GM12878 (cell line): ENCODE data around the gene SKAP1. TPM values are rescaled to one million over a fixed set of nuclear protein-coding genes. Genes with fewer than 3 reads are reported as not detected.

Experiments
- ATAC-seq: fragments of 200-7000 bp; cut with Tn5 transposase; 3 replicates; pipeline ENCODE4 v1.9.1; 2020; ENCODE audit warnings: mild to moderate bottlenecking, moderate library complexity
- BruUV-seq: library from RNA; stranded (reverse); fragments of 400-500 nt; replicated peaks from 2 replicates; lab custom pipeline; 2021; lab: Mats Ljungman, UMichigan
- CTCF ChIA-PET: fragments of 300-600 bp; sonication (Branson Sonifier 250); formaldehyde crosslinking; extraction: SDS; loops from one replicate; lab custom pipeline; 2021; ENCODE audit warnings: inconsistent platforms; lab: Yijun Ruan, JAX
- POLR2A ChIA-PET: fragments of 350-600 bp; formaldehyde crosslinking; extraction: SDS; loops from one replicate; lab custom pipeline; 2021; ENCODE audit warnings: inconsistent platforms; lab: Charles Lee
- RAD21 ChIA-PET: fragments of 300-600 bp; sonication (Branson Sonifier 250); formaldehyde crosslinking; loops from one replicate; lab custom pipeline; 2023; ENCODE audit warnings: antibody characterized with exemption; ENCODE audit not compliant: unreplicated experiment; lab: Charles Lee
- SMC1A ChIA-PET: fragments of 300-600 bp; sonication (Branson Sonifier 250); formaldehyde crosslinking; loops from one replicate; lab custom pipeline; 2023; ENCODE audit not compliant: unreplicated experiment, uncharacterized antibody; lab: Charles Lee
- DNase-seq: peaks from one replicate; pipeline ENCODE4 v3.0.0-alpha.2; 2011; ENCODE audit warnings: low read depth, low spot score
- FAIRE-seq: peaks from 3 replicates; lab custom pipeline; 2011; peaks lifted over from hg19 to GRCh38; lab: Jason Lieb, UNC
- H2AFZ ChIP-seq: 2 replicates; pipeline ENCODE4 v1.6.0; 2011; ENCODE audit warnings: low read depth, low read length, control low read depth; ENCODE audit not compliant: control insufficient read depth
- H3K27ac ChIP-seq: 2 replicates; pipeline ENCODE4 v1.5.1; 2011; ENCODE audit warnings: control low read depth; ENCODE audit not compliant: control insufficient read depth, insufficient read depth
- H3K27me3 ChIP-seq, 2 experiments: replicated peaks in 1 of 2; 2 replicates each; pipeline versions ENCODE4 v1.6.0 to v1.6.1; 2011; ENCODE audit warnings: low read length in 1 of 2; ENCODE audit not compliant: control insufficient read depth in 2 of 2, insufficient read depth in 2 of 2
- H3K36me3 ChIP-seq, 2 experiments: 2 replicates each; pipeline ENCODE4 v1.5.1; 2011; ENCODE audit warnings: low read length in 1 of 2; ENCODE audit not compliant: control insufficient read depth in 2 of 2, insufficient read depth in 2 of 2
- H3K4me1 ChIP-seq: 2 replicates; pipeline ENCODE4 v1.6.1; 2011; ENCODE audit warnings: mild to moderate bottlenecking, low read length, moderate library complexity, mixed read lengths; ENCODE audit not compliant: control insufficient read depth, insufficient read depth
- H3K4me2 ChIP-seq: 2 replicates; pipeline ENCODE4 v1.6.0; 2011; ENCODE audit warnings: control low read depth; ENCODE audit not compliant: control insufficient read depth, insufficient read depth
- H3K4me3 ChIP-seq: fragments of 200-600 bp; sonication (generic); 2 replicates; pipeline ENCODE4 v1.5.1; 2016
- H3K79me2 ChIP-seq: 2 replicates; pipeline ENCODE4 v1.6.0; 2011; ENCODE audit warnings: low read length; ENCODE audit not compliant: control insufficient read depth, insufficient read depth
- H3K9ac ChIP-seq: 2 replicates; pipeline ENCODE4 v1.8.0; 2011; ENCODE audit warnings: low read length, control low read depth, mixed read lengths; ENCODE audit not compliant: control insufficient read depth, insufficient read depth
- H3K9me3 ChIP-seq: replicated peaks from 3 replicates; pipeline ENCODE4 v1.5.1; 2011; ENCODE audit warnings: mild to moderate bottlenecking, low read length; ENCODE audit not compliant: control insufficient read depth, insufficient read depth
- H4K20me1 ChIP-seq: 2 replicates; pipeline ENCODE4 v1.6.0; 2011; ENCODE audit not compliant: control insufficient read depth, insufficient read depth
- ASH2L ChIP-seq: fragments of 300-600, 200-600 bp; sonication (generic); IDR thresholded peaks from 2 replicates; pipeline ENCODE4 v1.6.1; 2017; ENCODE audit warnings: low read depth, mild to moderate bottlenecking, borderline replicate concordance
- BCL11A ChIP-seq: IDR thresholded peaks from 2 replicates; pipeline ENCODE4 v1.6.1; 2011; ENCODE audit warnings: low read depth, low read length
- BCL3 ChIP-seq: IDR thresholded peaks from 2 replicates; pipeline ENCODE4 v1.6.1; 2011; ENCODE audit warnings: borderline replicate concordance, low read depth, mild to moderate bottlenecking, moderate library complexity, low read length; ENCODE audit not compliant: insufficient read depth, poor library complexity, severe bottlenecking
- EED ChIP-seq: sonication (generic); IDR thresholded peaks from 2 replicates; pipeline ENCODE4 v1.6.1; 2016; ENCODE audit warnings: antibody characterized with exemption, low read depth
- FOS ChIP-seq: IDR thresholded peaks from 3 replicates; pipeline ENCODE4 v1.6.1; 2011; ENCODE audit warnings: borderline replicate concordance; ENCODE audit not compliant: insufficient read length; ENCODE audit errors: extremely low read depth
- RB1 ChIP-seq: fragments of 450-650 bp; formaldehyde crosslinking; IDR thresholded peaks from 2 replicates; pipeline ENCODE4 v1.6.1; 2017; ENCODE audit warnings: mild to moderate bottlenecking, borderline replicate concordance
- RUNX3 ChIP-seq: IDR thresholded peaks from 2 replicates; pipeline ENCODE4 v1.6.1; 2012; ENCODE audit warnings: low read length, inconsistent platforms
- TAF1 ChIP-seq: IDR thresholded peaks from 2 replicates; pipeline ENCODE4 v1.6.1; 2011; ENCODE audit warnings: mild to moderate bottlenecking, low read depth, low read length, borderline replicate concordance
- TARDBP ChIP-seq: IDR thresholded peaks from 2 replicates; pipeline ENCODE4 v1.6.1; 2016; ENCODE audit warnings: borderline replicate concordance
- YY1 ChIP-seq: IDR thresholded peaks from 2 replicates; pipeline ENCODE4 v1.6.1; 2011; ENCODE audit warnings: low read depth, mild to moderate bottlenecking, low read length
- WGBS: methylation state at CpG from one replicate; pipeline ENCODE4 v1.1.6; 2016; ENCODE audit warnings: low lambda C conversion rate; ENCODE audit not compliant: insufficient replicate concordance, insufficient coverage; ENCODE audit errors: missing lambda C conversion rate; 5-methylcytosine and 5-hydroxymethylcytosine counted together
- in situ Hi-C: fragments of 300-500 bp; cut with MboI; formaldehyde crosslinking; loops from 9 replicates; pipeline ENCODE4 v1.14.3; 2018; ENCODE audit warnings: mixed read lengths
- intact Hi-C: fragments of 100-400 bp; cut with micrococcal nuclease; formaldehyde crosslinking; loops from one replicate; pipeline ENCODE4 v1.14.2; 2022; ENCODE audit not compliant: unreplicated experiment
- polyA plus RNA-seq, 11 experiments: library from polyadenylated mRNA; depleted of rRNA in 4 of 11; unstranded in 6 of 11; stranded (reverse) in 5 of 11; fragments of >200 nt; fragmentation: Nextera tagmentation in 4 of 11; fragmentation: Illumina TruSeq in 1 of 11; extraction: Ambion mirVana in 4 of 11; extraction: Trizol in 1 of 11; gene quantifications; 1 replicate in 1 of 11; 2 replicates in 10 of 11; pipeline versions ENCODE4 v1.2.1 to v1.2.3, GENCODE V29; 2011 to 2016; ENCODE audit warnings: inconsistent platforms in 2 of 11, missing spikeins in 2 of 11, low read depth in 1 of 11
- total RNA-seq, 4 experiments: library from RNA; depleted of rRNA in 3 of 4; stranded (reverse); fragments of >200 nt in 3 of 4; fragmentation: Illumina TruSeq in 1 of 4; extraction: Trizol in 1 of 4; gene quantifications; 2 replicates each; pipeline versions ENCODE4 v1.2.1 to v1.2.3, GENCODE V29; 2013 to 2021
- TF ChIP-seq, protein P1 (sequence below): IDR thresholded peaks from 2 replicates; pipeline ENCODE4 v1.6.1; 2011; ENCODE audit warnings: low read depth, low read length, improper control_type of control experiment, borderline replicate concordance

Gene SKAP1
- total and polyA plus RNA-seq, 10 of the 15 experiments (the other 5 are each of a cell fraction or from before 2014, with no cell fraction given), result 17.1 to 97.6 (median 35.9) TPM

GRCh38 chr17:48378708-48379392, 51.2 kb downstream of the SKAP1 start:
- no peaks in the 10 kb centered on the region for H3K9me3 ChIP-seq
- in situ Hi-C loops (no loop called here), intact Hi-C loops (no loop called here)
- SMC1A ChIA-PET, result interaction anchor here (0.7 to 2.5 kb wide), 12 partner anchors 9 to 112 kb away, joined by 3 to 9 read pairs (median 5); no protein-coding TSS in a partner anchor
- TF ChIP-seq EED (no peak), RUNX3 (peak; percentile 61; the same call in 1 of the 2 replicates)
- RAD21 ChIA-PET, result interaction anchor here (1.3 to 3.2 kb wide), 3 partner anchors 16 to 49 kb away, joined by 3 to 14 read pairs (median 6); no protein-coding TSS in a partner anchor
- H3K4me1 ChIP-seq, result no peaks in the 10 kb centered on the region
- H3K27ac ChIP-seq, result no peak overlapping the region
- peaks cover 7% of the 10 kb centered on the region in 2 experiments for H3K36me3 ChIP-seq
- H3K4me2 ChIP-seq, result no peak overlapping the region
- no peaks in the 10 kb centered on the region for H4K20me1 ChIP-seq
- BruUV-seq, result no TSS peak
- no peaks in the 10 kb centered on the region for H3K27me3 ChIP-seq
- CTCF ChIA-PET, result interaction anchor here (0.8 to 3.6 kb wide), 16 partner anchors 10 to 150 kb away, joined by 3 to 15 read pairs (median 3); no protein-coding TSS in a partner anchor
- H3K79me2 ChIP-seq, result no peaks in the 10 kb centered on the region
- no peak for FAIRE-seq
- no peak for DNase-seq
- H2AFZ ChIP-seq, result no peak overlapping the region
- POLR2A ChIA-PET, result interaction anchor here (1.2 to 1.5 kb wide), 3 partner anchors 8 to 101 kb away, joined by 3 to 5 read pairs (median 4); no protein-coding TSS in a partner anchor
- 33% methylated on average over 3 of the region's 3 CpGs for WGBS
- ATAC-seq, result no peak
- no peak overlapping the region for H3K4me3 ChIP-seq
- H3K9ac ChIP-seq, result no peak overlapping the region

- no peaks in the 10 kb centered on the region for H3K27me3 ChIP-seq
- intact Hi-C loops (no loop called here), in situ Hi-C loops (no loop called here)
- no peak overlapping the region for H2AFZ ChIP-seq
- SMC1A ChIA-PET, result interaction anchor here (0.7 to 1.8 kb wide), 12 partner anchors 9 to 113 kb away, joined by 3 to 8 read pairs (median 5); no protein-coding TSS in a partner anchor
- H3K79me2 ChIP-seq, result no peaks in the 10 kb centered on the region
- 35% methylated on average over 3 of the region's 3 CpGs for WGBS
- no TSS peak for BruUV-seq
- FAIRE-seq (no peak), DNase-seq (no peak), ATAC-seq (no peak)
- CTCF ChIA-PET, result interaction anchor here (0.8 to 3.6 kb wide), 13 partner anchors 11 to 429 kb away, joined by 3 to 15 read pairs (median 3); no protein-coding TSS in a partner anchor
- RAD21 ChIA-PET, result interaction anchor here (1.3 to 3.2 kb wide), 2 partner anchors 27 to 50 kb away, joined by 3 to 14 read pairs; no protein-coding TSS in a partner anchor
- H4K20me1 ChIP-seq, result no peaks in the 10 kb centered on the region
- H3K4me3 ChIP-seq, result no peak overlapping the region
- no peak overlapping the region for H3K27ac ChIP-seq
- H3K9me3 ChIP-seq, result no peaks in the 10 kb centered on the region
- no peaks in the 10 kb centered on the region for H3K4me1 ChIP-seq
- peaks cover 7% of the 10 kb centered on the region in 2 experiments for H3K36me3 ChIP-seq
- no peak overlapping the region for H3K4me2 ChIP-seq
- no peak overlapping the region for H3K9ac ChIP-seq
- POLR2A ChIA-PET, result interaction anchor here (0.5 to 1.5 kb wide), 5 partner anchors 9 to 181 kb away, joined by 3 to 5 read pairs (median 4); no protein-coding TSS in a partner anchor
- TF ChIP-seq YY1, result no peak
- TF ChIP-seq BCL3, result no peak
- no peak for TF ChIP-seq BCL11A
- TF ChIP-seq TAF1, result no peak
- TF ChIP-seq FOS, result no peak
- TF ChIP-seq, protein P1, sequence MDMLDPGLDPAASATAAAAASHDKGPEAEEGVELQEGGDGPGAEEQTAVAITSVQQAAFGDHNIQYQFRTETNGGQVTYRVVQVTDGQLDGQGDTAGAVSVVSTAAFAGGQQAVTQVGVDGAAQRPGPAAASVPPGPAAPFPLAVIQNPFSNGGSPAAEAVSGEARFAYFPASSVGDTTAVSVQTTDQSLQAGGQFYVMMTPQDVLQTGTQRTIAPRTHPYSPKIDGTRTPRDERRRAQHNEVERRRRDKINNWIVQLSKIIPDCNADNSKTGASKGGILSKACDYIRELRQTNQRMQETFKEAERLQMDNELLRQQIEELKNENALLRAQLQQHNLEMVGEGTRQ, result no peak
- TF ChIP-seq ASH2L, result no peak
- no peak for TF ChIP-seq TARDBP
- no peak for TF ChIP-seq RB1
- TF ChIP-seq EED, result no peak
Observed at GRCh38 chr17:48378238-48378637, 51.8 kb downstream of the SKAP1 start.
